GM18951 (cell line): ENCODE data around the gene MCC.

ENCODE experiments used
- POLR2A ChIP-seq: IDR thresholded peaks from 4 replicates; pipeline ENCODE4 v1.6.1; 2011; ENCODE audit warnings: mild to moderate bottlenecking; ENCODE audit not compliant: insufficient read length, insufficient read depth; ENCODE audit errors: extremely low read depth
- in situ Hi-C: fragments of 300-500 bp; cut with MboI; formaldehyde crosslinking; loops from one replicate; pipeline ENCODE4 v1.12.0; 2022; ENCODE audit warnings: low sequenced_read_pairs, mixed read lengths, inconsistent platforms; ENCODE audit not compliant: unreplicated experiment

The MCC gene

GRCh38 chr5:113384782-113385285, 103.4 kb downstream of the MCC start:
- in situ Hi-C loops: no loop called here
- TF ChIP-seq POLR2A: no peak

GRCh38 chr5:113382731-113383130, 105.5 kb downstream of the MCC start:
- TF ChIP-seq POLR2A: no peak
- in situ Hi-C loops: no loop called here

- in situ Hi-C loops: no loop called here
- TF ChIP-seq POLR2A: no peak
Observed at GRCh38 chr5:113381791-113382190, 106.5 kb downstream of the MCC start.

- in situ Hi-C loops: no loop called here
Observed at GRCh38 chr5:113380807-113381326, 107.4 kb downstream of the MCC start.

GRCh38 chr5:113379936-113380806, 108.1 kb downstream of the MCC start:
- no peak for TF ChIP-seq POLR2A
- in situ Hi-C loops: no loop called here

More at GRCh38 chr5:113380807-113381326, 107.4 kb downstream of the MCC start:
- TF ChIP-seq POLR2A: no peak

GRCh38 chr5:113378959-113379541, 109.2 kb downstream of the MCC start:
- TF ChIP-seq POLR2A: no peak
- in situ Hi-C loops: no loop called here

GRCh38 chr5:113378514-113378913, 109.7 kb downstream of the MCC start:
- in situ Hi-C loops: no loop called here
- TF ChIP-seq POLR2A: no peak

GRCh38 chr5:113378081-113378480, 110.2 kb downstream of the MCC start:
- TF ChIP-seq POLR2A: no peak
- in situ Hi-C loops: no loop called here

GRCh38 chr5:113376640-113377039, 111.6 kb downstream of the MCC start:
- in situ Hi-C loops: no loop called here
- no peak for TF ChIP-seq POLR2A

GRCh38 chr5:113375480-113376060, 112.7 kb downstream of the MCC start:
- in situ Hi-C loops: no loop called here
- no peak for TF ChIP-seq POLR2A

GRCh38 chr5:113373426-113373825, 114.8 kb downstream of the MCC start:
- no peak for TF ChIP-seq POLR2A
- in situ Hi-C loops: loop anchor here (25.0 kb wide), 1 partner anchor 239 kb away; no protein-coding TSS in a partner anchor

GRCh38 chr5:113371721-113372196, 116.5 kb downstream of the MCC start:
- no peak for TF ChIP-seq POLR2A
- in situ Hi-C loops: loop anchor here (25.0 kb wide), 1 partner anchor 241 kb away; no protein-coding TSS in a partner anchor

- no peak for TF ChIP-seq POLR2A
- in situ Hi-C loops: loop anchor here (25.0 kb wide), 1 partner anchor 245 kb away; no protein-coding TSS in a partner anchor
Observed at GRCh38 chr5:113367586-113367985, 120.7 kb downstream of the MCC start.
